Activated B cell treated with CpG ODN at 0.5 μM for 24 hours (primary cell): Measurements from ENCODE around the gene YLPM1. TPM values are rescaled to one million over a fixed set of nuclear protein-coding genes. Genes with fewer than 3 reads are reported as not detected.

Experiments used
- ATAC-seq: fragments of 200-7000 bp; cut with Tn5 transposase; one replicate; pipeline ENCODE4 v1.10.0; 2021; ENCODE audit warnings: low read depth, mild to moderate bottlenecking, moderate library complexity
- CTCF ChIA-PET: fragments of 350-600 bp; sonication (Branson Sonifier 250); formaldehyde crosslinking; loops from one replicate; lab custom pipeline; 2021; ENCODE audit warnings: antibody characterized with exemption; lab: Charles Lee
- POLR2A ChIA-PET: fragments of 350-600 bp; sonication (Branson Sonifier 250); formaldehyde crosslinking; loops from one replicate; lab custom pipeline; 2021; ENCODE audit warnings: antibody characterized with exemption; lab: Charles Lee
- DNase-seq: peaks from one replicate; pipeline ENCODE4 v3.0.0; 2022
- H3K27ac Mint-ChIP-seq: one replicate; pipeline ENCODE4 v1.8.0; 2020; ENCODE audit warnings: mixed read lengths
- H3K27me3 Mint-ChIP-seq: one replicate; pipeline ENCODE4 v1.8.0; 2021; ENCODE audit warnings: mixed read lengths
- H3K36me3 Mint-ChIP-seq: one replicate; pipeline ENCODE4 v1.8.0; 2021; ENCODE audit warnings: low read depth, mixed read lengths
- H3K4me1 Mint-ChIP-seq: one replicate; pipeline ENCODE4 v1.8.0; 2021; ENCODE audit warnings: mixed read lengths
- H3K4me3 Mint-ChIP-seq: one replicate; pipeline ENCODE4 v1.8.0; 2020; ENCODE audit warnings: mild to moderate bottlenecking, mixed read lengths
- H3K9me3 Mint-ChIP-seq: one replicate; pipeline ENCODE4 v1.8.0; 2020; ENCODE audit warnings: mixed read lengths
- intact Hi-C: fragments of 100-400 bp; cut with micrococcal nuclease; formaldehyde crosslinking; loops from one replicate; pipeline ENCODE4 v1.15.1; 2024
- total RNA-seq: library from RNA; stranded (reverse); gene quantifications from 2 replicates; pipeline ENCODE4 v1.2.3, GENCODE V29; 2022
- TF ChIP-seq, protein P1 (sequence below): fragments of 200-600 bp; IDR thresholded peaks from one replicate; pipeline ENCODE4 v1.8.0; 2022; ENCODE audit warnings: antibody characterized with exemption, mild to moderate bottlenecking

Gene YLPM1
- total RNA-seq, 1 donor from 2014 or later, result 85.9 TPM

DNA sequence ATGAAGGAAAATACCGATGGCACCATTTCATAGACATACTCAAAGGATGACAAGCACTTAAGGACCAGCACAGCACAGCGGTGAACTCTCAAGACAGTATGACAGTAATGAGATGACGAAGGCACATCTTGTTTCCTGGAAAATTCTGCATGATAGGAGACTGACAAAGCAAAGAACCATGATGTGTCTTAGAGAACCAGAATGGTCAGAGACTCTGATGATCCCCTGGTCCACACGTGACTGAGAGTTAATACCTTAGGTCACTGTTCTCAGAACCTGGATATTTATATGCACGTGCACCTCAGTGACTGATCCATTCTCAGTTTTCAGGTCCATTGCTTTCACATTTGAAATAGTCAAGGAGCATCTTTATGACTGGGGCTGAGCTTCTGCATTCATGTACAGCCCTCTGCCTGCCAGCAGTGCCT is 77.5 kb downstream of the YLPM1 start:
- ATAC-seq (peak; percentile 17), DNase-seq (no peak)
- TF ChIP-seq, protein P1, sequence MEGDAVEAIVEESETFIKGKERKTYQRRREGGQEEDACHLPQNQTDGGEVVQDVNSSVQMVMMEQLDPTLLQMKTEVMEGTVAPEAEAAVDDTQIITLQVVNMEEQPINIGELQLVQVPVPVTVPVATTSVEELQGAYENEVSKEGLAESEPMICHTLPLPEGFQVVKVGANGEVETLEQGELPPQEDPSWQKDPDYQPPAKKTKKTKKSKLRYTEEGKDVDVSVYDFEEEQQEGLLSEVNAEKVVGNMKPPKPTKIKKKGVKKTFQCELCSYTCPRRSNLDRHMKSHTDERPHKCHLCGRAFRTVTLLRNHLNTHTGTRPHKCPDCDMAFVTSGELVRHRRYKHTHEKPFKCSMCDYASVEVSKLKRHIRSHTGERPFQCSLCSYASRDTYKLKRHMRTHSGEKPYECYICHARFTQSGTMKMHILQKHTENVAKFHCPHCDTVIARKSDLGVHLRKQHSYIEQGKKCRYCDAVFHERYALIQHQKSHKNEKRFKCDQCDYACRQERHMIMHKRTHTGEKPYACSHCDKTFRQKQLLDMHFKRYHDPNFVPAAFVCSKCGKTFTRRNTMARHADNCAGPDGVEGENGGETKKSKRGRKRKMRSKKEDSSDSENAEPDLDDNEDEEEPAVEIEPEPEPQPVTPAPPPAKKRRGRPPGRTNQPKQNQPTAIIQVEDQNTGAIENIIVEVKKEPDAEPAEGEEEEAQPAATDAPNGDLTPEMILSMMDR, result no peak
- ChIA-PET CTCF (interaction anchor here (1.5 to 1.6 kb wide), 2 partner anchors 65 to 286 kb away, joined by 3 read pairs; partner anchors contain the start of gene NEK9), POLR2A (interaction anchor here (1.1 kb wide), 1 partner anchor 77 kb away, joined by 3 read pairs; the partner anchor contains the start of gene YLPM1)
- Mint-ChIP-seq H3K27ac (peak overlapping the region; percentile 93), H3K4me1 (peaks cover 68% of the 10 kb centered on the region), H3K27me3 (no peaks in the 10 kb centered on the region), H3K9me3 (no peaks in the 10 kb centered on the region), H3K4me3 (no peak overlapping the region), H3K36me3 (peaks cover 3% of the 10 kb centered on the region)
- intact Hi-C loops, result loop anchor here (2.0 to 5.0 kb wide), 3 partner anchors 16 to 78 kb away; partner anchors contain the start of genes DLST and YLPM1

DNA sequence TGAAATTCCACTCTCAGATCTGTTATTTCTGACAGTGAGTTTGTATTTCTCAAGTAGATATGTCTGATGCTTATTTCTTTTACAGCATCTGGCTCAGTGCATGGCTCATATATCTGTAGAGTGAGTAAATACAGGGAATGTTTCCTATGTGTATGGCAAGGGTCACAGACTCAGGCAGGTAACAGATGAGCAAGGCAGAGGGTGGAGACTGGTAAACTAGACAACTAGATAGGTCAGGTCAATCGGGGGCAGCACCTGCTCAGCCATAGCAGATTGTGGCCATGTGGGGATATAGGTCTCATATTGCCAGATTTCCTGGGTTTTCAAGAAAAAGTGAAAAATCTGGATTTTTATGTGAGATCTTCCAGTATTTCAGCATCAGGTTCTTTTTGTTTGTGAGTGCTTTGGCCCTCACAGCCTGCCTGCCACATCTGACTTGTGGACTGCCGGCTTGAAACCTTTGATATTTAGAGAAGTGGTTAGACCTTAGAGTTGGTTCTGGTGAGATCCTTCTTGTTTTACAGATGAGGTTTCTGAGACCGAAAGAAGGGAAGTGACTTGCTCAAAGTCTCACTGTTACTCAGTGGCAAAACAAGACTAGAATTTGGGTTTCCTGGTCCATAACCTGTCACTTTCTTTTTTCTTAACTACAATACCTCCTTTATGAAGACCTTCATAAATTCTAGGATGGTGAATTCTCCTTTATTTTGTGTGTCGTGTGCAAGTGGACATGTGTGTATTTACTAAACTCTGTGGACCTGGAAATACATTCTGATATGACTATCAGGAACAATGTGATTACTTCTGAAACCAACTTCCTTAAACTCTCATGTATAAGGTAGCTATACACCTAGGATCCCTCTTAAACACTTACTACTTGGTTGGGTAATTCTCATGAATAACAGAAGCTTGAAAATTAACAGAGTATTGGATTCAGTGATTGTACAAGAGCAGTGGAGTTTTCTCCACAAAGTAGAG is 78.4 kb downstream of the YLPM1 start:
- peaks cover 59% of the 10 kb centered on the region for H3K4me1 Mint-ChIP-seq
- intact Hi-C loops, result loop anchor here (2.0 to 5.0 kb wide), 3 partner anchors 17 to 79 kb away; partner anchors contain the start of genes DLST and YLPM1
- H3K27me3 Mint-ChIP-seq, result no peaks in the 10 kb centered on the region
- TF ChIP-seq, protein P1, result no peak
- H3K27ac Mint-ChIP-seq, result peak overlapping the region; percentile 93
- ChIA-PET CTCF (interaction anchor here (1.5 to 2.0 kb wide), 3 partner anchors 20 to 286 kb away, joined by 3 to 14 read pairs (median 3); partner anchors contain the start of gene NEK9), POLR2A (interaction anchor here (0.7 kb wide), 1 partner anchor 298 kb away, joined by 3 read pairs; no protein-coding TSS in a partner anchor)
- peak; percentile 84 for ATAC-seq
- no peaks in the 10 kb centered on the region for H3K36me3 Mint-ChIP-seq
- H3K4me3 Mint-ChIP-seq, result peak overlapping the region; percentile 63
- no peak for DNase-seq
- no peaks in the 10 kb centered on the region for H3K9me3 Mint-ChIP-seq

DNA sequence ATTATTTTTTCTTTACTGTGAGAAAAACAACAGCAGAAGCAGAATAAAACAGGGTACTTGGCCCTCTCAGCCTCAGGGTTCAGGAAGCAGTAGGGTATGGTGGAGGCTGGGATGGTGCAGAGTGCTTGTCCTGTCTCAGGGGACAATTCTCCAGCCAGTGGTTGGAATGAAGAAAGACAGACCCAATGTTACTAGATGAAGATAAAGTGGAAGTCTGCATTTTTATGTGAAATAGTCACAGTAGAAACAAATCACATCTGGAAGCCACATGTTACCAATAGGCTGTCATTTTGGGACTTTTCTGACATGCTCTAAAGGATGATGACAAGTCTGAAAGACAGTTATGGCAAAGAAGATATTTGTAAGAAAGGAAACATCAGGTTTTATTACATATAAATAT is 80.5 kb downstream of the YLPM1 start:
- ATAC-seq (no peak), DNase-seq (no peak)
- intact Hi-C loops, result loop anchor here (5.0 kb wide), 1 partner anchor 81 kb away; the partner anchor contains the start of gene YLPM1
- Mint-ChIP-seq H3K4me3 (no peak overlapping the region), H3K27me3 (no peaks in the 10 kb centered on the region), H3K27ac (peak overlapping the region; percentile 7), H3K4me1 (peaks cover 37% of the 10 kb centered on the region), H3K9me3 (no peaks in the 10 kb centered on the region), H3K36me3 (no peaks in the 10 kb centered on the region)
- ChIA-PET CTCF (interaction anchor here (1.1 to 2.0 kb wide), 2 partner anchors 18 to 61 kb away, joined by 4 to 14 read pairs; no protein-coding TSS in a partner anchor), POLR2A (no interaction called here)
- TF ChIP-seq, protein P1, result no peak

DNA sequence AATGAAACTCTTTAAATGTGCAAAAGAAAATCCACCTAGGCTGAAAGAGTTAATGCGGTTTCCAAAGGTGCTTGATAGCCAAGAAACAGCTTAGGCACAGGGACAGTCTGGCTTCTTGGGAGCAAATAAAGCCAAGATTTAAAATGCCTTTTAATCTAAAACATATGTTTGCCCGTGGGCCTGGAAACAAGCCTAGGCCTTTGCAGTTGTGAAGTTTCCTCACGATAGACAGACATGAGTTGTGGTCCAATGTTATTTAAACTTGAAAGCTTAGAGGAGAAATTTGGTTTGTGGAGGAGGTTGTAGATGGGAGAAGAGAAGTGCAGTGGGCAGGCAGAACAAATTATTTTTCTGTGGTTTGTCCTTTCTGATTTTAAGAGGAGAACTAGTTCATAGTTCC is 83.1 kb downstream of the YLPM1 start:
- H3K36me3 Mint-ChIP-seq, result no peaks in the 10 kb centered on the region
- TF ChIP-seq, protein P1, result no peak
- ATAC-seq (no peak), DNase-seq (no peak)
- no peaks in the 10 kb centered on the region for H3K9me3 Mint-ChIP-seq
- CTCF ChIA-PET, result interaction anchor here (3.3 kb wide), 1 partner anchor 15 kb away, joined by 8 read pairs; no protein-coding TSS in a partner anchor
- POLR2A ChIA-PET, result interaction anchor here (0.5 to 1.2 kb wide), 2 partner anchors 10 to 1028 kb away, joined by 3 to 4 read pairs; no protein-coding TSS in a partner anchor
- H3K4me3 Mint-ChIP-seq, result no peak overlapping the region
- H3K27ac Mint-ChIP-seq, result no peak overlapping the region
- no peaks in the 10 kb centered on the region for H3K27me3 Mint-ChIP-seq
- H3K4me1 Mint-ChIP-seq, result peaks cover 18% of the 10 kb centered on the region
- intact Hi-C loops, result no loop called here
